GM23338 (cell line): ENCODE measurements around the gene CEP70.
"Not testable (repeated sequence)": the region's sequence is repeated elsewhere in the genome, so short reads cannot be mapped to it uniquely, and the experiment has no call there.

ENCODE experiments used
- CREB1 ChIP-seq: fragments of 250-450 bp; sonication (Bioruptor Pico); IDR thresholded peaks from 2 replicates; pipeline ENCODE4 v1.5.0; 2020; ENCODE audit warnings: low read depth, mild to moderate bottlenecking, moderate library complexity
- CTCF ChIP-seq, 2 experiments: fragments of 200-600 bp in 1 of 2; sonication (generic) in 1 of 2; conservative IDR thresholded peaks; 2 replicates each; pipeline versions ENCODE4 v1.5.1 to v1.6.1; 2016 to 2017; ENCODE audit warnings: antibody characterized with exemption in 2 of 2, low read depth in 2 of 2, mild to moderate bottlenecking in 2 of 2, moderate library complexity in 1 of 2
- EZH2 ChIP-seq: fragments of 200-600 bp; sonication (generic); IDR thresholded peaks from one replicate; pipeline ENCODE4 v1.8.0; 2017; ENCODE audit warnings: antibody characterized with exemption, mild to moderate bottlenecking, low read depth; ENCODE audit not compliant: unreplicated experiment
- JUNB ChIP-seq: IDR thresholded peaks from one replicate; pipeline ENCODE4 v1.6.1; 2016; ENCODE audit warnings: antibody characterized with exemption; ENCODE audit not compliant: unreplicated experiment
- NANOG ChIP-seq: IDR thresholded peaks from 2 replicates; pipeline ENCODE4 v1.6.1; 2016; ENCODE audit warnings: antibody characterized with exemption, borderline replicate concordance
- POLR2AphosphoS5 ChIP-seq: IDR thresholded peaks from 2 replicates; pipeline ENCODE4 v1.6.1; 2016; ENCODE audit warnings: antibody characterized with exemption, low read depth
- TF ChIP-seq, protein P1 (sequence below): IDR thresholded peaks from one replicate; pipeline ENCODE4 v1.6.1; 2018; ENCODE audit warnings: antibody characterized with exemption; ENCODE audit not compliant: unreplicated experiment

- TF ChIP-seq POLR2AphosphoS5; CTCF (conservative IDR thresholded peaks at IDR 0.05; ENCODE audit: low read depth in 2 of 2); EZH2; NANOG; JUNB; CREB1 (CRISPR knock-in tag): not testable (repeated sequence)
- TF ChIP-seq, protein P1, sequence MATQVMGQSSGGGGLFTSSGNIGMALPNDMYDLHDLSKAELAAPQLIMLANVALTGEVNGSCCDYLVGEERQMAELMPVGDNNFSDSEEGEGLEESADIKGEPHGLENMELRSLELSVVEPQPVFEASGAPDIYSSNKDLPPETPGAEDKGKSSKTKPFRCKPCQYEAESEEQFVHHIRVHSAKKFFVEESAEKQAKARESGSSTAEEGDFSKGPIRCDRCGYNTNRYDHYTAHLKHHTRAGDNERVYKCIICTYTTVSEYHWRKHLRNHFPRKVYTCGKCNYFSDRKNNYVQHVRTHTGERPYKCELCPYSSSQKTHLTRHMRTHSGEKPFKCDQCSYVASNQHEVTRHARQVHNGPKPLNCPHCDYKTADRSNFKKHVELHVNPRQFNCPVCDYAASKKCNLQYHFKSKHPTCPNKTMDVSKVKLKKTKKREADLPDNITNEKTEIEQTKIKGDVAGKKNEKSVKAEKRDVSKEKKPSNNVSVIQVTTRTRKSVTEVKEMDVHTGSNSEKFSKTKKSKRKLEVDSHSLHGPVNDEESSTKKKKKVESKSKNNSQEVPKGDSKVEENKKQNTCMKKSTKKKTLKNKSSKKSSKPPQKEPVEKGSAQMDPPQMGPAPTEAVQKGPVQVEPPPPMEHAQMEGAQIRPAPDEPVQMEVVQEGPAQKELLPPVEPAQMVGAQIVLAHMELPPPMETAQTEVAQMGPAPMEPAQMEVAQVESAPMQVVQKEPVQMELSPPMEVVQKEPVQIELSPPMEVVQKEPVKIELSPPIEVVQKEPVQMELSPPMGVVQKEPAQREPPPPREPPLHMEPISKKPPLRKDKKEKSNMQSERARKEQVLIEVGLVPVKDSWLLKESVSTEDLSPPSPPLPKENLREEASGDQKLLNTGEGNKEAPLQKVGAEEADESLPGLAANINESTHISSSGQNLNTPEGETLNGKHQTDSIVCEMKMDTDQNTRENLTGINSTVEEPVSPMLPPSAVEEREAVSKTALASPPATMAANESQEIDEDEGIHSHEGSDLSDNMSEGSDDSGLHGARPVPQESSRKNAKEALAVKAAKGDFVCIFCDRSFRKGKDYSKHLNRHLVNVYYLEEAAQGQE: not testable (repeated sequence)
Observed at GRCh38 chr3:138495638-138496037, 98.4 kb downstream of the CEP70 start.
